Caco-2 (cell line): ENCODE results near the gene CERS2. TPM values are rescaled to one million over a fixed set of nuclear protein-coding genes. Genes with fewer than 3 reads are reported as not detected.

Source experiments
- Bru-seq: library from RNA; stranded (reverse); fragments of 400-500 nt; gene quantifications from one replicate; lab custom pipeline; 2021; lab: Mats Ljungman, UMichigan
- BruChase-seq, 2 experiments: library from RNA; stranded (reverse); fragments of 400-500 nt; gene quantifications; one replicate each; lab custom pipeline; 2021; lab: Mats Ljungman, UMichigan
- BruUV-seq: library from RNA; stranded (reverse); fragments of 400-500 nt; replicated peaks from 2 replicates; lab custom pipeline; 2021; lab: Mats Ljungman, UMichigan
- CTCF ChIA-PET: fragments of 300-600 bp; sonication (Branson Sonifier 250); formaldehyde crosslinking; loops from one replicate; lab custom pipeline; 2022; ENCODE audit warnings: antibody characterized with exemption; lab: Charles Lee
- POLR2A ChIA-PET: fragments of 300-600 bp; sonication (Branson Sonifier 250); formaldehyde crosslinking; loops from one replicate; lab custom pipeline; 2022; ENCODE audit warnings: antibody characterized with exemption; lab: Charles Lee
- DNase-seq, 2 experiments: peaks; one replicate each; pipeline versions ENCODE4 v3.0.0 to v3.0.0-alpha.2; 2020 to 2022
- H3K27me3 ChIP-seq: replicated peaks from 2 replicates; pipeline ENCODE4 v1.6.0; 2011; ENCODE audit warnings: low read length; ENCODE audit not compliant: control insufficient read depth, insufficient read depth
- H3K36me3 ChIP-seq: 2 replicates; pipeline ENCODE4 v1.5.1; 2011; ENCODE audit warnings: low read length; ENCODE audit not compliant: control insufficient read depth, insufficient read depth
- H3K4me1 ChIP-seq: fragments of 250-450 bp; sonication (Bioruptor Pico); 2 replicates; pipeline ENCODE4 v1.5.1; 2020; ENCODE audit warnings: mild to moderate bottlenecking
- H3K4me3 ChIP-seq: 2 replicates; pipeline ENCODE4 v1.5.1; 2011; ENCODE audit warnings: low read depth, mild to moderate bottlenecking, control low read depth, low read length
- H3K9me3 ChIP-seq: fragments of 250-450 bp; sonication (Bioruptor Pico); 2 replicates; pipeline ENCODE4 v1.5.1; 2020; ENCODE audit warnings: mild to moderate bottlenecking, moderate library complexity
- H3K27ac Mint-ChIP-seq: one replicate; pipeline ENCODE4 v1.8.0; 2022; ENCODE audit warnings: mixed read lengths; ENCODE audit not compliant: unreplicated experiment
- H3K27me3 Mint-ChIP-seq: one replicate; pipeline ENCODE4 v1.8.0; 2022; ENCODE audit warnings: mixed read lengths; ENCODE audit not compliant: insufficient read depth, unreplicated experiment
- H3K36me3 Mint-ChIP-seq: one replicate; pipeline ENCODE4 v1.8.0; 2022; ENCODE audit warnings: mild to moderate bottlenecking, mixed read lengths; ENCODE audit not compliant: insufficient read depth, unreplicated experiment
- H3K4me1 Mint-ChIP-seq: one replicate; pipeline ENCODE4 v1.8.0; 2022; ENCODE audit warnings: low read depth, mixed read lengths; ENCODE audit not compliant: unreplicated experiment
- H3K4me3 Mint-ChIP-seq: one replicate; pipeline ENCODE4 v1.8.0; 2022; ENCODE audit warnings: mild to moderate bottlenecking, moderate library complexity, mixed read lengths; ENCODE audit not compliant: unreplicated experiment
- H3K9me3 Mint-ChIP-seq: one replicate; pipeline ENCODE4 v1.8.0; 2022; ENCODE audit warnings: mixed read lengths; ENCODE audit not compliant: unreplicated experiment
- CTCF ChIP-seq, 2 experiments: fragments of 200-600 bp in 1 of 2; IDR thresholded peaks; 1 replicate in 1 of 2; 2 replicates in 1 of 2; pipeline versions ENCODE4 v1.5.1 to v1.8.0; 2011 to 2022; ENCODE audit warnings: antibody characterized with exemption in 1 of 2, control low read depth in 1 of 2, inconsistent platforms in 1 of 2, low read depth in 1 of 2, low read length in 1 of 2, mild to moderate bottlenecking in 1 of 2, moderate library complexity in 1 of 2; ENCODE audit not compliant: insufficient read depth in 1 of 2, severe bottlenecking in 1 of 2, unreplicated experiment in 1 of 2
- intact Hi-C: fragments of 100-400 bp; cut with micrococcal nuclease; formaldehyde crosslinking; loops from one replicate; pipeline ENCODE4 v1.10.0; 2022; ENCODE audit not compliant: unreplicated experiment
- long read RNA-seq: library from polyadenylated mRNA; stranded (forward); transcript quantifications from one replicate; pipeline ENCODE4 v2.0.0, GENCODE V29; 2022
- total RNA-seq: library from RNA; stranded (reverse); gene quantifications from 2 replicates; pipeline ENCODE4 v1.2.3, GENCODE V29; 2022

CERS2 gene
- total RNA-seq = 360 and 379 TPM in 2 replicates
- Bru-seq, nascent RNA = percentile 90 among the genes with signal in this experiment
- BruChase-seq, experiment 1, labeled RNA remaining after a 2-hour chase = percentile 97 among the genes with signal in this experiment
- percentile 99 among the genes with signal in this experiment for BruChase-seq, experiment 2, labeled RNA remaining after a 6-hour chase
- long read RNA-seq, transcript CERS2-201 (11 exons, 2,544 nt) = minor isoform, 6 of 248 reads
- long read RNA-seq, transcript CERS2-205 (11 exons, 2,505 nt) = major isoform, 146 of 248 reads
- long read RNA-seq, partial matches to known transcripts = 26 of 248 reads
- long read RNA-seq, other reads (novel, unspliced or antisense) = 69 of 248 reads

GRCh38 chr1:150974580-150975478, at the start of gene CERS2:
Gene CERS2 (minus strand): TSS chr1:150974835. CDS start chr1:150969090, 5,745 bp downstream.
- TSS peak; percentile 7 for BruUV-seq
- Mint-ChIP-seq H3K4me1 (peaks cover 49% of the 10 kb centered on the region), H3K36me3 (peaks cover 28% of the 10 kb centered on the region), H3K9me3 (no peaks in the 10 kb centered on the region), H3K27me3 (no peaks in the 10 kb centered on the region), H3K4me3 (peak within 1 kb of the TSS; percentile 91), H3K27ac (peak within 1 kb of the TSS; percentile 91)
- H3K4me3 ChIP-seq = peak within 1 kb of the TSS; percentile 96
- intact Hi-C loops = loop anchor here (10.0 kb wide), 1 partner anchor 410 kb away; no protein-coding TSS in a partner anchor
- ChIA-PET POLR2A (interaction anchor here (0.6 to 1.1 kb wide), 3 partner anchors 9 to 38 kb away, joined by 3 read pairs; no protein-coding TSS in a partner anchor), CTCF (interaction anchor here (0.6 to 1.6 kb wide), 2 partner anchors 53 to 184 kb away, joined by 4 read pairs; no protein-coding TSS in a partner anchor)
- no peaks in the 10 kb centered on the region for H3K27me3 ChIP-seq
- H3K36me3 ChIP-seq = no peaks in the 10 kb centered on the region
- no peak for TF ChIP-seq CTCF (IDR thresholded peaks at IDR 0.05; ENCODE audit: insufficient read depth in 1 of 2, low read depth in 1 of 2, low read length in 1 of 2, severe bottlenecking in 1 of 2, unreplicated experiment in 1 of 2)
- peaks cover 74% of the 10 kb centered on the region for H3K4me1 ChIP-seq
- DNase-seq = peak; percentile 78 to 86
- H3K9me3 ChIP-seq = no peaks in the 10 kb centered on the region

GRCh38 chr1:151013518-151013917, 38.9 kb upstream of the CERS2 start:
- H3K27me3 ChIP-seq = no peaks in the 10 kb centered on the region
- CTCF ChIA-PET = interaction anchor here (0.7 to 1.4 kb wide), 5 partner anchors 11 to 57 kb away, joined by 3 to 7 read pairs (median 3); partner anchors contain the start of gene GABPB2
- POLR2A ChIA-PET = interaction anchor here (0.5 to 1.1 kb wide), 8 partner anchors 20 to 451 kb away, joined by 3 to 5 read pairs (median 3); partner anchors contain the start of genes ANXA9, C1orf56, CDC42SE1 and CERS2
- H3K4me3 ChIP-seq = no peak overlapping the region
- peak in 1 of 2 experiments; percentile 8 for TF ChIP-seq CTCF (IDR thresholded peaks at IDR 0.05; ENCODE audit: insufficient read depth in 1 of 2, low read depth in 1 of 2, low read length in 1 of 2, severe bottlenecking in 1 of 2, unreplicated experiment in 1 of 2)
- intact Hi-C loops = loop anchor here (1.0 kb wide), 2 partner anchors 35 to 45 kb away; no protein-coding TSS in a partner anchor
- peak; percentile 48 to 56 for DNase-seq
- Mint-ChIP-seq H3K36me3 (peaks cover 24% of the 10 kb centered on the region), H3K4me1 (peaks cover 17% of the 10 kb centered on the region), H3K9me3 (no peaks in the 10 kb centered on the region), H3K27ac (peak overlapping the region; percentile 84), H3K4me3 (peak overlapping the region; percentile 54), H3K27me3 (no peaks in the 10 kb centered on the region)
- H3K36me3 ChIP-seq = no peaks in the 10 kb centered on the region
- peaks cover 42% of the 10 kb centered on the region for H3K4me1 ChIP-seq
- BruUV-seq = no TSS peak
- H3K9me3 ChIP-seq = no peaks in the 10 kb centered on the region
